ENCODE data around the gene LRCOL1.

The LRCOL1 gene

GRCh38 chr12:132582582-132583410, 27.6 kb downstream of the LRCOL1 start:
- H2BK5ac ChIP-seq (ENCODE audit: low read length) = no peak overlapping the region
- H2BK120ac ChIP-seq (ENCODE audit: low read depth, low read length) = no peak overlapping the region
- peak overlapping the region; percentile 80 for H3K23ac ChIP-seq (ENCODE audit: low read depth, low read length, poor library complexity)
- H2BK12ac ChIP-seq (ENCODE audit: low read length) = no peak overlapping the region
- H3K4me3 ChIP-seq (ENCODE audit: low read length in 2 of 2) = peak overlapping the region in 1 of 2 donors; percentile 60
- no peak overlapping the region for H2BK15ac ChIP-seq (ENCODE audit: low read length)
- H3K27me3 ChIP-seq (ENCODE audit: control insufficient read depth in 3 of 3, insufficient read depth in 3 of 3, low read depth in 1 of 3, low read length in 3 of 3) = peaks cover 0 to 36% (median 6%) of the 10 kb centered on the region in 3 experiments
- no peak overlapping the region for H3K27ac ChIP-seq (replicated peaks; ENCODE audit: low read length)
- H3K9me3 ChIP-seq (replicated peaks in 1 of 2; ENCODE audit: control insufficient read depth in 2 of 2, insufficient read depth in 1 of 2, low read depth in 1 of 2, low read length in 2 of 2) = no peaks in the 10 kb centered on the region
- H4K8ac ChIP-seq (ENCODE audit: low read depth, low read length) = no peak overlapping the region
- DNase-seq (ENCODE audit: low spot score) = no peak
- no peak overlapping the region for H3K4ac ChIP-seq (ENCODE audit: low read length)
- H2AFZ ChIP-seq (ENCODE audit: low read length) = no peak overlapping the region
- H3K4me1 ChIP-seq (ENCODE audit: control insufficient read depth in 2 of 2, insufficient read depth in 1 of 2, low read depth in 1 of 2, low read length in 2 of 2) = peaks cover 0 to 7% of the 10 kb centered on the region in 2 donors
- WGBS, 2 donors (ENCODE audit: extremely low coverage in 2 of 2, insufficient read length in 2 of 2, insufficient replicate concordance in 1 of 2) = no CpG with 5 or more reads among the region's 89 CpGs
- peak overlapping the region; percentile 70 for H3K9ac ChIP-seq (ENCODE audit: low read depth, low read length, poor library complexity)
- peaks cover 10% of the 10 kb centered on the region for H3K79me1 ChIP-seq (ENCODE audit: low read depth, low read length)
- peak overlapping the region; percentile 83 for H3K18ac ChIP-seq (ENCODE audit: low read length)
- H3K36me3 ChIP-seq (replicated peaks in 1 of 2; ENCODE audit: control insufficient read depth in 2 of 2, insufficient read depth in 2 of 2, low read length in 2 of 2) = peaks cover 8 to 40% of the 10 kb centered on the region in 2 donors
- H3K14ac ChIP-seq (ENCODE audit: low read length) = no peak overlapping the region
- peak overlapping the region; percentile 81 for H2AK5ac ChIP-seq (ENCODE audit: low read depth, low read length)
- peak overlapping the region; percentile 62 for H3K4me2 ChIP-seq (ENCODE audit: insufficient read depth, low read length, poor library complexity, severe bottlenecking)
- H4K91ac ChIP-seq (ENCODE audit: low read depth, low read length, poor library complexity) = no peak overlapping the region

- WGBS, 2 donors (ENCODE audit: extremely low coverage in 2 of 2, insufficient read length in 2 of 2, insufficient replicate concordance in 1 of 2) = no CpG with 5 or more reads among the region's 24 CpGs
Observed at GRCh38 chr12:132582058-132582420, 28.3 kb downstream of the LRCOL1 start.

GRCh38 chr12:132581348-132582057, 28.9 kb downstream of the LRCOL1 start:
- Histone ChIP-seq H3K27me3 (ENCODE audit: control insufficient read depth in 3 of 3, insufficient read depth in 3 of 3, low read depth in 1 of 3, low read length in 3 of 3) (peaks cover 0 to 36% (median 6%) of the 10 kb centered on the region in 3 experiments), H2BK15ac (ENCODE audit: low read length) (no peak overlapping the region), H3K4me3 (ENCODE audit: low read length in 2 of 2) (no peak overlapping the region)

More at GRCh38 chr12:132582058-132582420, 28.3 kb downstream of the LRCOL1 start:
- peak overlapping the region; percentile 40 for H3K4me2 ChIP-seq (ENCODE audit: insufficient read depth, low read length, poor library complexity, severe bottlenecking)
- no peak overlapping the region for H2BK120ac ChIP-seq (ENCODE audit: low read depth, low read length)
- no peak overlapping the region for H2BK5ac ChIP-seq (ENCODE audit: low read length)
- peak overlapping the region; percentile 55 for H3K23ac ChIP-seq (ENCODE audit: low read depth, low read length, poor library complexity)
- H3K27me3 ChIP-seq (ENCODE audit: control insufficient read depth in 3 of 3, insufficient read depth in 3 of 3, low read depth in 1 of 3, low read length in 3 of 3) = peaks cover 0 to 36% (median 6%) of the 10 kb centered on the region in 3 experiments
- no peak overlapping the region for H3K14ac ChIP-seq (ENCODE audit: low read length)
- H4K8ac ChIP-seq (ENCODE audit: low read depth, low read length) = no peak overlapping the region
- H2AFZ ChIP-seq (ENCODE audit: low read length) = no peak overlapping the region
- H3K18ac ChIP-seq (ENCODE audit: low read length) = no peak overlapping the region
- H3K4me3 ChIP-seq (ENCODE audit: low read length in 2 of 2) = no peak overlapping the region
- peak overlapping the region; percentile 81 for H2AK5ac ChIP-seq (ENCODE audit: low read depth, low read length)
- no peak overlapping the region for H2BK15ac ChIP-seq (ENCODE audit: low read length)
- H3K9ac ChIP-seq (ENCODE audit: low read depth, low read length, poor library complexity) = no peak overlapping the region
- H2BK12ac ChIP-seq (ENCODE audit: low read length) = no peak overlapping the region
- H4K91ac ChIP-seq (ENCODE audit: low read depth, low read length, poor library complexity) = no peak overlapping the region
- no peak overlapping the region for H3K27ac ChIP-seq (replicated peaks; ENCODE audit: low read length)
- no peak for DNase-seq (ENCODE audit: low spot score)
- peaks cover 11 to 48% of the 10 kb centered on the region in 2 donors for H3K36me3 ChIP-seq (replicated peaks in 1 of 2; ENCODE audit: control insufficient read depth in 2 of 2, insufficient read depth in 2 of 2, low read length in 2 of 2)
- H3K9me3 ChIP-seq (replicated peaks in 1 of 2; ENCODE audit: control insufficient read depth in 2 of 2, insufficient read depth in 1 of 2, low read depth in 1 of 2, low read length in 2 of 2) = no peaks in the 10 kb centered on the region
- H3K79me1 ChIP-seq (ENCODE audit: low read depth, low read length) = peaks cover 10% of the 10 kb centered on the region
- H3K4me1 ChIP-seq (ENCODE audit: control insufficient read depth in 2 of 2, insufficient read depth in 1 of 2, low read depth in 1 of 2, low read length in 2 of 2) = peaks cover 0 to 7% of the 10 kb centered on the region in 2 donors
- H3K4ac ChIP-seq (ENCODE audit: low read length) = no peak overlapping the region

More at GRCh38 chr12:132581348-132582057, 28.9 kb downstream of the LRCOL1 start:
- DNase-seq (ENCODE audit: low spot score) = no peak
- Histone ChIP-seq H2BK120ac (ENCODE audit: low read depth, low read length) (no peak overlapping the region), H3K23ac (ENCODE audit: low read depth, low read length, poor library complexity) (peak overlapping the region; percentile 65), H2AFZ (ENCODE audit: low read length) (no peak overlapping the region), H3K14ac (ENCODE audit: low read length) (no peak overlapping the region), H2BK12ac (ENCODE audit: low read length) (no peak overlapping the region), H2AK5ac (ENCODE audit: low read depth, low read length) (peak overlapping the region; percentile 90), H3K27ac (replicated peaks; ENCODE audit: low read length) (no peak overlapping the region), H3K4me1 (ENCODE audit: control insufficient read depth in 2 of 2, insufficient read depth in 1 of 2, low read depth in 1 of 2, low read length in 2 of 2) (peaks cover 0 to 7% of the 10 kb centered on the region in 2 donors), H3K4me2 (ENCODE audit: insufficient read depth, low read length, poor library complexity, severe bottlenecking) (peak overlapping the region; percentile 40), H3K36me3 (replicated peaks in 1 of 2; ENCODE audit: control insufficient read depth in 2 of 2, insufficient read depth in 2 of 2, low read length in 2 of 2) (peaks cover 16 to 53% of the 10 kb centered on the region in 2 donors), H3K9ac (ENCODE audit: low read depth, low read length, poor library complexity) (peak overlapping the region; percentile 44), H4K8ac (ENCODE audit: low read depth, low read length) (no peak overlapping the region), H2BK5ac (ENCODE audit: low read length) (no peak overlapping the region), H3K18ac (ENCODE audit: low read length) (peak overlapping the region; percentile 76), H3K79me1 (ENCODE audit: low read depth, low read length) (peaks cover 10% of the 10 kb centered on the region), H3K9me3 (replicated peaks in 1 of 2; ENCODE audit: control insufficient read depth in 2 of 2, insufficient read depth in 1 of 2, low read depth in 1 of 2, low read length in 2 of 2) (no peaks in the 10 kb centered on the region), H4K91ac (ENCODE audit: low read depth, low read length, poor library complexity) (no peak overlapping the region), H3K4ac (ENCODE audit: low read length) (no peak overlapping the region)
- no CpG with 5 or more reads among the region's 17 CpGs for WGBS, 2 donors (ENCODE audit: extremely low coverage in 2 of 2, insufficient read length in 2 of 2, insufficient replicate concordance in 1 of 2)
